Stromal cell of bone marrow (primary cell): ENCODE measurements around the gene SLC11A2.
A peak's percentile ranks its signal among the peaks of the same experiment; 100 is the strongest.
"Not testable (repeated sequence)": the region's sequence is repeated elsewhere in the genome, so short reads cannot be mapped to it uniquely, and the experiment has no call there.

Source experiments
- DNase-seq: peaks from one replicate; pipeline ENCODE4 v3.0.0-alpha.2; 2012; ENCODE audit warnings: low read depth

The SLC11A2 gene

DNA sequence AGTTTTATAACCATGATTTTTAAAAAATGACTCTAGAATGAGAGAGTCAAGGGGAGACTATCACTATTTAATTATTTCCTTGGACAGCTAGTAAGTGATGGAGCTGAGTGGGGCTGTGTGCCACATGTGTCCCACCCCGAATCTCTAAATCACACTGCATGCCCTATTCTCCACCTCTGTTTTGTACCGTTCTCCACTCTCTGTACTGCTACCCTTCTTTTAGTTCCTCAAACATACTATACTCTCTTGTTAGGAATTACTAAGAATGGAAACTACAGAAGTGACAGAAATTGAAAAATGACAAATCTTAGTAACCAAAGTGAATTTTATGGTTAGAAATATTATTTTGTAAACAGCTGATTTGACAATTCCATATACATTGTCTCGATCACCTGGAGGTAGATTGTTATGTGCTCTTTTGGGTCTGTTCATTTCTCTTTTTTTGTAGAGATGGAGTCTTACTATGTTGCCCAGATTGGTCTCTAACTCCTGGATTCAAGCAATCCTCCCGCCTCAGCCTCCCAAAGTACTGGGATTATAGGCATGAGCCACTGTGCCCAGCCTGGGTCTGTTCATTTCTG lies 35.9 kb downstream of the SLC11A2 start:
- DNase-seq: no peak

DNA sequence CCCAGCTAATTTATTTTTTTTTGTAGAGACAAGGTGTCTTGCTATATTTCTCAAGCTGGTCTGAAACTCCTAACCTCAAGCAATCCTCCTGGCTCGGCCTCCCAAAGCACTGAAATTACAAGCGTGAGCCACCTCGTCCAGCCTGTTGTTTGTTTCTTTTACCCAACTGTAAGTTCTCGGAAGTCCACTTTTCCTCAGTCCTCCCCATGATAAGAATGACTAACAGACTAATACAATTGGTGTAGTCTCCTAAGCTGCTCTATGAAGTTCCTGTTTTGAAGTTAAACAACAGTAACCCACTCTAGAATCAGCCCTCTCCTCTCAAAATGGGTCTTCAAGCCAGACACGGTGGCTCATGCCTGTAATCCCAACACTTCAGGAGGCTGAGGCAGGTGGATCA lies 37.3 kb downstream of the SLC11A2 start:
- no peak for DNase-seq

GRCh38 chr12:50988051-50988450 lies 38.1 kb downstream of the SLC11A2 start:
- no peak for DNase-seq

- peak; percentile 66 for DNase-seq
Observed at GRCh38 chr12:50986966-50987737, 39.0 kb downstream of the SLC11A2 start.

GRCh38 chr12:50985322-50985721 lies 40.9 kb downstream of the SLC11A2 start:
- DNase-seq: peak; percentile 97

GRCh38 chr12:50984586-50985298 lies 41.4 kb downstream of the SLC11A2 start:
- no peak for DNase-seq

DNA sequence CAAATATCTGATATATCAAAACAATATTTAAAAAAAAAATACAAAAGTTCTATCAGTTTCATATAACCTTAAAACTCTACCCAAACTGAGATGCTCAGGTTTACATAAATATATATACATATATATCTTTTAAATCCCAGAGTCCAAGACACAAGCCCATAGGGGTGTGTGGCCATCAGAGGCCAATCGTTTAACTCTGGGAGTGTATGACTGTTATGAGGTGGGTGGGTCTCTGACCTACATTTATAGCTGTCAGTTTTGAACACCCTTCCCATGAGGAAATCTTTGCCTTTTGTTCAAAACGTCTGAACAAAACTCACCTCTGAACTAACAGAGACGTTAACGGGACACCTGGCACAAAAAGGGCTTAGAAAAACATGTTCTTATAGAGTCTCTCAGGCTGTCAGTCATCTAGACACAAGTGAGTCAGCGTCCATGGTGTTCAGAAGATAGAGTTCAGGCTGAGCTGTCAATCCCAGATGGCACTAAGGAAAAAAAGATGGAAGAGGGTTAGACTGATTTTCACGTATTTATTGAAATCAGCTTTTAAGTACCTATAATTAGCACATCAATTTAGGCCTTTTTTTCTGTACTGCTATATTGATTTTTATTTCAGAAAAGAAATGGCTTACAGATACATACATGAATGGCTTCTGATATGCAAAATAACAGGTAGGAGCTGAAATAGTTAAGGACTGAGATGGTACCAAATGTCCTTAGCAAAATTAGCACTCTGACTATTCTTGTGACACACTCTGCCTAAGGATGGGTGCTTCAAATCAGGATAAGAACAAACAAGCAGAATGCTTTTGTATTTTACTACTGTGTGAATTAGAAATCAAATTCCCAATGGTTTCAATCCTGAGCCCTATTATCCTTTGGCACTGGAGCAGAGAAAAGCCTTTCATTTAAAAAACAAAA lies 44.6 kb downstream of the SLC11A2 start:
- DNase-seq: no peak

- DNase-seq: no peak
Observed at GRCh38 chr12:50980545-50980944, 45.6 kb downstream of the SLC11A2 start.

- DNase-seq: no peak
Observed at GRCh38 chr12:50979369-50980052, 46.7 kb downstream of the SLC11A2 start.

DNA sequence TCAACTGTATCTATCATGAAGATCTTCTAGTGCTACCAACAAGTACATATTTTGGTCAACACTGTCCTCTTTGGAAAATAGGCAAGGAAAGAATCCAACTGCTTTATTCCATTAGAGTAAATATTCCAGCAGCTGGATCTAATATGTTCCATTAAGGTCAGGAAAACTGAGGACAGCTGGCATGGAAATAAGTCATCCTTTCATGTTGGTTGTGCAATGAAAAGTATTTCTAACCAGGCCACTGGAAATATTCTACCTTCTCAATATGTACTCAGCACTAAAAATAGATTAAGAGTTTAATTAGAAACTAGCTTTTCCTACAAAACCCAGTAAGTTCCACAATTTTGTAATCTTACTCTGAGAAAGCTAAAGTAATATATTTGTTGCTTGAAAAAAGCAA lies 54.2 kb downstream of the SLC11A2 start:
- DNase-seq: no peak

GRCh38 chr12:50964432-50964831 lies 61.8 kb downstream of the SLC11A2 start:
- DNase-seq: no peak

DNA sequence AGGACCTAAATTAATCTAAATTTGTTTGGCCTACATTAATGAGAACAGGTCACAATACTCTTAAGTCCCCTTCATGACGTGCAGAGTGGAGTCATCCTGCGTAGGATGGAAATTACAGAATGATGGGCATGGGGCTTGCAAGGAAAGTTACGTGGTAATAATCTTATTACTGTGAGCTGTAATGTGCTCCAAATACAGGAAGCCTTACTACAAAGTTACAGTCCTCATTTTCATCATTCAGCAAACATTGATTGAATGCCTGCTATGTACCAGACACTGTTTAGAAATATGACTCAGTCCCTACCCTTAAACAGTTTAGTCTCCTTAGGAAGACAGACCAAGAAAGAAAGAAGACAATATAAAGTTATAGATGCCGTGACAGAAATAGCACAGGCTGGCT lies 64.5 kb downstream of the SLC11A2 start:
- no peak for DNase-seq

GRCh38 chr12:50960130-50960529 lies 66.1 kb downstream of the SLC11A2 start:
- DNase-seq: no peak

DNA sequence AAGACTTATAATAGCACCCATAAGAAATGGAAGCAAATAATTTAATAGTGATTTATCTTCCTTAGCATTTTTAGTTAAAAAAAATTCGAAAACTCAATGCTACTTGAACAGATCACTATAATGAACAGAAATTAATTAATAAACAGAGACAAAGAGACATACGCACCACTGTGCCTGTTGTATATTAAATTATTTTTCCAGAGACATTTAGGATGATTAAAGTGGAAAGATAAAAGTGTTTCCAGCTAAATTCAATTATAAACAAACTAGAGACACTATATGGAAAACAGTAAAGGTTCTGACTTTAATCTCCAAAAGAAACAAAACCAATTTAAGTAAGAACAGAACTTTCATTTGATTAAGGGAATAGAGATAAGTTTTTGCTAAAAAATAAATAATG lies 70.5 kb downstream of the SLC11A2 start:
- DNase-seq: no peak

DNA sequence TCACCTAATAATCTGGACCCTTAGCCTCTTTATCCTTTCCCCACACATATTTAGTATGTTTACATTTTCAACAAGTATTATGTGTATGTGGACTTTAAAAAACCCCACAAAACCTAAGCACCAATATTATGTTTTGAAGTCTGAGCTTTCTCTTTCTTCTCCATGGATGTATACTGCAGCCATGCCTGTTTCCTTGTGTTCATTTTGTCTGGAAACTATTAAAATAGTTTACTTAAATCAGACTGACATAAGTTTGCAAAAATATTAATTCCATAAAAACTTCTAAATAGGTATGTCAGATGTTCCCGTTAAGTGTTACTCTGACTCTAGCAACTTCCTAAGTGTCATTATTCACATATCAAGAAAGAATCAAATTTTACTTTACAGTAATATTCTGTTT lies 70.9 kb downstream of the SLC11A2 start:
- no peak for DNase-seq

GRCh38 chr12:50954789-50955188 lies 71.4 kb downstream of the SLC11A2 start:
- DNase-seq: not testable (repeated sequence)

DNA sequence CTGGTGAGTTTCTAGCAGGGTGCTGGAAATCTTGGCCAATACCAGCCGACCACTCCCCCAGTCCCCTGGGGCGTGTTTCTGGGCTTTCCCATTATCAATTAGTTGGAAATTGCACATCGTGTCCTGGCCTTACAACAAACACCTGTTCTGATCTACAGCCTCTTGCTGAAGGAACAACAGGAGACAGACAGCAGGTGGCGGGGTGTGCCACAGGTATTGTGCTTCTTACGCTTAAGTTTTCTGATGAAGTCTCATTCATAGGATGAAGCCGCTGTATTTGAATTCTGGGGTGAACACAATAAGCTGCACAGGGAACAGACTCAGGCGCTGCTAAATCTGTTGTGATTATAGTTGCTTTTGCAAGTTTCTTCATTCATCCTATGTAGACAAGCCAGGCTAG lies 73.1 kb downstream of the SLC11A2 start:
- DNase-seq: no peak

DNA sequence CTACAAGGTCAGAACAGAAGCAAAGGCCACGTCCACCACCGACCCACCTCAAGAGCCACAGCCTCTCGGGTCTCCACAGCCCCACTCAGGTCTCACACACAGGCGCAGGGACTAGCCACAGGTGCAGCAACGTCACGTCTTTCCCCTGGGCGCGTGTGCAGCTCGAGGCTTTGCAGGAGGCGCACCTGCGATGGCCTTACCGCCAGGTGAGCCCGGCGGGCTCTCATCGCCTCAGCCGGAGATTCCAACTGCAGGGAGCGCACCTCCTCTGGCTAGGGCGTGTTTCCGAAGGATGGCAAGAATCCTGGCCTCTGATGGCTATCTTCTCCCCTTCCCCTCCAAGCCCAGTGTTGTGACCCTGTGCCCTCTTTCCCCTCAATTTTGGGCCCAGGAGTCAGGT lies 73.7 kb downstream of the SLC11A2 start, which contains the start of gene HIGD1C:
HIGD1C (plus strand) TSS at position 35 of the 400 bp plus-strand sequence. CDS start 1,455 bp downstream, outside the sequence.
- no peak for DNase-seq

DNA sequence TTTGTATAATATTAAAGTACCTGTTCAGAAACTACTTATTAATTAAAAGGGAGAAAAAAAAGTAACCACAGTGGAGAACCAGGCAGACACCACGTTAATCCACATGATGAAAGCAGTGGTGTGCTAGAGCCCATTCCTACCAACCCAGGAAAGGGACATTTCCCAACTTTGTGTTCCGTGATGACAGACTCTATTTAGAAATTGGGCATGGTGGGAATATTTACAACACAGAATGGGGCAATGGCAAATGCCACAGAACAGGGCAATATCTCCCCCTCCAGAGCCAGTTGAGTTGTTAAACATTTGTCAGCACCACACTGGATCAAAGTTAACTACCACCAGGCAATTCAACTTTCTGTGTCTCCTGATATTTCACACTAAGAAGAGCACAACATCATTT lies 75.1 kb downstream of the SLC11A2 start:
- DNase-seq: no peak

GRCh38 chr12:50949801-50950302 lies 76.3 kb downstream of the SLC11A2 start:
- no peak for DNase-seq

DNA sequence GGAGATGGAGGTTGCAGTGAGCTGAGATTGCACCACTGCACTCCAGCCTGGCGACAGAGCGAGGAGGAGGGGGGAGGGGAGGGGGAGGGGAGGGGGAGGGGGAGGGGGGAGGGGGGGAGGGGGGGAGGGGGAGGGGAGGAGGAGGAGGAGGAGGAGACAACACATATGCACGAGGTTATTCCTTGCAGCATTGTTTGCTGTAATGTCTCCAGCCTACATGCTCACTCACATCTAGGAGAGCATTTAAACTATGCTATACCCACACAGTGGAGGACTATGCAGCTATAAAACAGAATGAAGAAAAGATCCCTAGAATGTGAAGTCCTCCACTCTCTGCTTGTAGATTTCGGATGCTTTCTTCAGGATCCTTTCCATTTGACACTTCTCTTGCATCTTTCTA lies 77.4 kb downstream of the SLC11A2 start:
- DNase-seq: no peak
